ENCODE data around the gene TMCO4. TPM values are rescaled to one million over a fixed set of nuclear protein-coding genes. Genes with fewer than 3 reads are reported as not detected.

TMCO4 gene
- total and polyA plus RNA-seq, 2 of the 8 experiments (the other 6 are each of a cell fraction or from before 2014, with no cell fraction given): 3.0 to 3.1 TPM

- Histone ChIP-seq H3K23me2 (ENCODE audit: low read depth, low read length) (no peaks in the 10 kb centered on the region), H3K4me3 (ENCODE audit: extremely low read depth in 1 of 4, insufficient read depth in 2 of 4, low read depth in 3 of 4, low read length in 4 of 4) (no peak overlapping the region), H3K79me1 (ENCODE audit: low read depth, low read length) (no peaks in the 10 kb centered on the region), H2BK120ac (replicated peaks; ENCODE audit: low read depth, low read length) (no peak overlapping the region), H4K91ac (replicated peaks; ENCODE audit: insufficient read length, low read length) (no peak overlapping the region), H4K20me1 (replicated peaks in 1 of 2; ENCODE audit: control insufficient read depth in 1 of 2, insufficient read depth in 2 of 2, low read length in 2 of 2) (peaks cover 0 to under 1% of the 10 kb centered on the region in 2 experiments), H3K27ac (ENCODE audit: low read depth, low read length) (no peak overlapping the region), H3K14ac (ENCODE audit: insufficient read length) (no peak overlapping the region), H3K36me3 (ENCODE audit: control insufficient read depth in 2 of 4, insufficient read depth in 4 of 4, low read length in 3 of 4) (no peaks in the 10 kb centered on the region), H4K5ac (ENCODE audit: insufficient read length, low read depth, low read length) (no peak overlapping the region), H3K4me2 (ENCODE audit: insufficient read depth in 1 of 2, low read depth in 2 of 2, low read length in 2 of 2) (no peak overlapping the region), H3K56ac (replicated peaks; ENCODE audit: insufficient read length, low read depth, low read length) (no peak overlapping the region), H3K18ac (ENCODE audit: extremely low read depth, low read length) (no peak overlapping the region), H3K4me1 (replicated peaks in 1 of 4; ENCODE audit: control insufficient read depth in 3 of 4, insufficient read depth in 4 of 4, low read length in 3 of 4) (peaks cover 4 to 5% (median 5%) of the 10 kb centered on the region in 4 experiments), H3K9me3 (ENCODE audit: insufficient read depth in 2 of 2, low read depth in 1 of 2, low read length in 1 of 2) (no peaks in the 10 kb centered on the region), H2BK20ac (ENCODE audit: low read length) (no peak overlapping the region), H3K9ac (replicated peaks in 1 of 4; ENCODE audit: extremely low read depth in 1 of 4, low read depth in 3 of 4, low read length in 3 of 4) (no peak overlapping the region), H2AK5ac (ENCODE audit: low read depth, low read length) (no peak overlapping the region), H3K4ac (replicated peaks; ENCODE audit: insufficient read length, low read depth, low read length) (no peak overlapping the region), H2BK5ac (ENCODE audit: low read depth, low read length) (no peak overlapping the region), H3K27me3 (replicated peaks in 1 of 4; ENCODE audit: control insufficient read depth in 3 of 4, extremely low read depth in 1 of 4, insufficient read depth in 3 of 4, low read length in 3 of 4) (0 out of 7 replicates have a peak, but pooled peaks cover 0 to under 1% (median 0%) of the 10 kb centered on the region in 4 experiments), H3K23ac (ENCODE audit: insufficient read length) (no peak overlapping the region), H2BK12ac (ENCODE audit: low read depth, low read length) (no peak overlapping the region), H2BK15ac (ENCODE audit: low read length) (no peak overlapping the region), H3K79me2 (ENCODE audit: control insufficient read depth in 1 of 2, insufficient read depth in 2 of 2, low read length in 2 of 2) (no peaks in the 10 kb centered on the region), H4K8ac (ENCODE audit: extremely low read depth, insufficient read depth, low read length) (no peak overlapping the region), H2AFZ (ENCODE audit: low read length) (no peak overlapping the region)
- 75% methylated on average over 5 of the region's 5 CpGs; no CpG with 5 or more reads in 1 of the 2 experiments for WGBS, 2 experiments (ENCODE audit: extremely low coverage in 1 of 2, insufficient coverage in 1 of 2, insufficient read length in 1 of 2, insufficient replicate concordance in 2 of 2, low coverage in 1 of 2, low lambda C conversion rate in 2 of 2, missing lambda C conversion rate in 1 of 2)
- TF ChIP-seq NRF1 (IDR thresholded peaks at IDR 0.05; ENCODE audit: low read depth, low read length) (no peak), POLR2AphosphoS5 (IDR thresholded peaks at IDR 0.05; ENCODE audit: low read depth, low read length) (no peak), TAF1 (IDR thresholded peaks at IDR 0.05; ENCODE audit: low read depth, low read length) (no peak), SUZ12 (IDR thresholded peaks at IDR 0.05; ENCODE audit: low read length) (no peak)
- no peak for DNase-seq (ENCODE audit: low read depth in 1 of 2, low spot score in 2 of 2)
- no peak for FAIRE-seq
- ChIA-PET CTCF (ENCODE audit: partially characterized antibody) (interaction anchor here (1.0 to 1.6 kb wide), 4 partner anchors 12 to 18 kb away, joined by 3 to 4 read pairs (median 4); no protein-coding TSS in a partner anchor), POLR2A (ENCODE audit: partially characterized antibody) (no interaction called here)
Measured at GRCh38 chr1:19636065-19636464, 163.7 kb downstream of the TMCO4 start.

Measured in H1 (cell line).